A549 (cell line): ENCODE results near the gene CDX2.

Experiments
- CBX8 ChIP-seq: fragments of 200-600 bp; sonication (generic); IDR thresholded peaks from 2 replicates; pipeline ENCODE4 v1.6.1; 2016
- CHD2 ChIP-seq: fragments of 150-350 bp; IDR thresholded peaks from 2 replicates; pipeline ENCODE4 v1.6.1; 2014; ENCODE audit warnings: low read length; ENCODE audit not compliant: partially characterized antibody
- EP300 ChIP-seq, 2 experiments: fragments of >200 bp; sonication (Bioruptor Twin); formaldehyde crosslinking; IDR thresholded peaks; 2 replicates in 1 of 2; 3 replicates in 1 of 2; pipeline ENCODE4 v1.6.1; 2016 to 2017
- FOXS1 ChIP-seq: fragments of 250-450 bp; sonication (Bioruptor Pico); IDR thresholded peaks from 2 replicates; pipeline ENCODE4 v1.5.0; 2020; ENCODE audit warnings: mild to moderate bottlenecking, moderate library complexity
- JUN ChIP-seq, 2 experiments: fragments of >200 bp; sonication (Bioruptor Twin); formaldehyde crosslinking; IDR thresholded peaks; 2 replicates in 1 of 2; 3 replicates in 1 of 2; pipeline ENCODE4 v1.6.1; 2016 to 2017
- POLR2A ChIP-seq: IDR thresholded peaks from 2 replicates; pipeline ENCODE4 v1.6.1; 2012; ENCODE audit warnings: mild to moderate bottlenecking, low read length

GRCh38 chr13:27927444-27928352 lies 41.4 kb downstream of the CDX2 start:
- TF ChIP-seq FOXS1 (no peak), JUN (IDR thresholded peaks at IDR 0.05) (no peak), EP300 (IDR thresholded peaks at IDR 0.05) (no peak), CBX8 (no peak), POLR2A (no peak), CHD2 (no peak)
